GM13977 (cell line): ENCODE data around the gene PPP3CB.

Experiments
- DNase-seq: peaks from one replicate; pipeline ENCODE4 v3.0.0; 2012; ENCODE audit warnings: low spot score
- CTCF ChIP-seq: IDR thresholded peaks from 2 replicates; pipeline ENCODE4 v1.5.1; 2012; ENCODE audit warnings: mild to moderate bottlenecking, control low read depth; ENCODE audit not compliant: insufficient read depth; ENCODE audit errors: extremely low read depth, missing control alignments
- in situ Hi-C: fragments of 300-500 bp; cut with MboI; formaldehyde crosslinking; loops from one replicate; pipeline ENCODE4 v1.12.0; 2022; ENCODE audit warnings: low sequenced_read_pairs, low pct_unique_long_range_greater_than_20kb, mixed read lengths, inconsistent platforms; ENCODE audit not compliant: unreplicated experiment

PPP3CB gene

DNA sequence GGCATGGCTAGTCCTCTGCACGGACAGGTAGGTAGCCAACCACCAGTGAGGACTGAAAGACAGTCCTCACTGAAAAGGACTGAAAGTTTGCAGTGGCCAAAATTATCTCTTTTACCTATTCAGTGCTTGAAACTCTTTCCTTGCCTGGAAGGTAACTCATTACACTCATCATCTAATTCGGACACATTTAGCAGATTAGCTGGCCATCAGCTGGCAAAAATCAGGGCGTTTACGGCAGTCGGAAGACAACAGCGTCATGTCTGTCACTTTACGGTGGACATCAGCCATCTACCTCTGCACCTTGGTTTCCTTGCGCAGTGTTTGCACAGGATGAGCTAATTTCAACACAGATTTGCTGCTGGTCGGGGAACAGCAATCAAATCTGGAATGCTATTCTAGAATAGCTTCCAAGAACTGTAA, 82.7 kb downstream of the PPP3CB start:
- DNase-seq: peak; percentile 73
- no peak for TF ChIP-seq CTCF
- in situ Hi-C loops: no loop called here

GRCh38 chr10:73410897-73411296, 84.9 kb downstream of the PPP3CB start:
- no peak for TF ChIP-seq CTCF
- DNase-seq: no peak
- in situ Hi-C loops: no loop called here

- no peak for TF ChIP-seq CTCF
- DNase-seq: no peak
- in situ Hi-C loops: no loop called here
Measured at GRCh38 chr10:73408978-73409521, 86.8 kb downstream of the PPP3CB start.

- TF ChIP-seq CTCF: no peak
- DNase-seq: no peak
- in situ Hi-C loops: no loop called here
Measured at GRCh38 chr10:73408061-73408460, 87.8 kb downstream of the PPP3CB start.

GRCh38 chr10:73407495-73407894, 88.3 kb downstream of the PPP3CB start:
- in situ Hi-C loops: no loop called here
- DNase-seq: no peak
- TF ChIP-seq CTCF: no peak

GRCh38 chr10:73406846-73407245, 89.0 kb downstream of the PPP3CB start:
- in situ Hi-C loops: no loop called here
- no peak for TF ChIP-seq CTCF
- DNase-seq: no peak

GRCh38 chr10:73405556-73405955, 90.3 kb downstream of the PPP3CB start:
- no peak for TF ChIP-seq CTCF
- DNase-seq: no peak
- in situ Hi-C loops: no loop called here
